Sigmoid colon (tissue), 7 donors: ENCODE data around the gene NUPR1. TPM values are rescaled to one million over a fixed set of nuclear protein-coding genes. Genes with fewer than 3 reads are reported as not detected.

Source experiments
- DNase-seq: peaks from one replicate; pipeline ENCODE4 v3.0.0-alpha.2; 2019
- H3K27ac ChIP-seq, 4 donors: fragments of 200-600 bp; sonication (generic); one replicate each; pipeline ENCODE4 v1.5.1; 2016 to 2019; ENCODE audit warnings: mild to moderate bottlenecking in 1 of 4
- H3K27me3 ChIP-seq, 3 donors: fragments of 200-600 bp; sonication (generic); one replicate each; pipeline ENCODE4 v1.5.1; 2019; ENCODE audit warnings: mild to moderate bottlenecking in 1 of 3
- H3K36me3 ChIP-seq, 4 donors: fragments of 200-600 bp; sonication (generic); one replicate each; pipeline ENCODE4 v1.5.1; 2016 to 2019
- H3K4me1 ChIP-seq, 4 donors: fragments of 200-600 bp; sonication (generic); one replicate each; pipeline ENCODE4 v1.5.1; 2017 to 2019
- H3K4me3 ChIP-seq, 4 donors: fragments of 200-600 bp; sonication (generic); one replicate each; pipeline ENCODE4 v1.5.1; 2017 to 2019; ENCODE audit warnings: mild to moderate bottlenecking in 2 of 4, moderate library complexity in 1 of 4
- H3K9me3 ChIP-seq, 4 donors: fragments of 200-600 bp in 3 of 4; sonication (generic) in 3 of 4; one replicate each; pipeline versions ENCODE4 v1.5.1 to v1.6.1; 2013 to 2019
- CTCF ChIP-seq, 4 experiments: fragments of 450-650 bp in 3 of 4; fragments of 200-600 bp in 1 of 4; IDR thresholded peaks; one replicate each; pipeline ENCODE4 v1.5.1; 2016 to 2019; ENCODE audit warnings: antibody characterized with exemption in 4 of 4, mild to moderate bottlenecking in 3 of 4, moderate library complexity in 2 of 4
- EP300 ChIP-seq, 4 donors: sonication (generic); formaldehyde crosslinking; IDR thresholded peaks; one replicate each; pipeline ENCODE4 v1.6.1; 2017; ENCODE audit warnings: antibody characterized with exemption in 4 of 4
- POLR2A ChIP-seq, 2 donors: fragments of 450-650 bp; IDR thresholded peaks; one replicate each; pipeline ENCODE4 v1.6.1; 2016; ENCODE audit warnings: antibody characterized with exemption in 2 of 2, mild to moderate bottlenecking in 2 of 2, moderate library complexity in 2 of 2
- POLR2AphosphoS5 ChIP-seq, 4 donors: sonication (generic); formaldehyde crosslinking; IDR thresholded peaks; one replicate each; pipeline ENCODE4 v1.6.1; 2017; ENCODE audit warnings: antibody characterized with exemption in 4 of 4
- WGBS, 2 donors: extraction: QIAGEN DNeasy Blood & Tissue Kit; methylation state at CpG; one replicate each; pipeline ENCODE4 v1.1.7; 2013; 5-methylcytosine and 5-hydroxymethylcytosine counted together
- intact Hi-C: fragments of 100-400 bp; cut with DNase I; formaldehyde crosslinking; loops from one replicate; pipeline ENCODE4 v1.15.1; 2023
- polyA plus RNA-seq, 3 donors: library from polyadenylated mRNA; stranded (reverse); fragments of 200-250 nt; gene quantifications; one replicate each; pipeline ENCODE4 v1.2.3, GENCODE V29; 2013
- total RNA-seq, 4 donors: library from RNA; depleted of rRNA; stranded (reverse); fragments of >200 nt; gene quantifications; one replicate each; pipeline ENCODE4 v1.1.0, GENCODE V29; 2016
- donor health status: healthy with polysubstance abuse.
- donor health status: Bipolar disorder and iron deficiency.
- donor health status: healthy.

The NUPR1 gene
- total and polyA plus RNA-seq, 7 donors: 48.6 to 318 (median 70.8) TPM

GRCh38 chr16:28511031-28511430 is 27.7 kb downstream of the NUPR1 start:
- no peak overlapping the region for H3K4me3 ChIP-seq
- H3K36me3 ChIP-seq: no peaks in the 10 kb centered on the region
- H3K27me3 ChIP-seq: peaks cover 0 to 13% (median 0%) of the 10 kb centered on the region in 3 donors
- 83 to 88% methylated on average over 3 of the region's 3 CpGs for WGBS, 2 donors
- TF ChIP-seq POLR2AphosphoS5 (IDR thresholded peaks at IDR 0.05) (no peak), CTCF (IDR thresholded peaks at IDR 0.05) (no peak), EP300 (IDR thresholded peaks at IDR 0.05) (no peak), POLR2A (IDR thresholded peaks at IDR 0.05) (no peak)
- DNase-seq: no peak
- intact Hi-C loops: no loop called here
- H3K9me3 ChIP-seq: no peaks in the 10 kb centered on the region
- no peak overlapping the region for H3K27ac ChIP-seq
- H3K4me1 ChIP-seq: no peaks in the 10 kb centered on the region

- intact Hi-C loops: no loop called here
- no peaks in the 10 kb centered on the region for H3K9me3 ChIP-seq
- H3K27me3 ChIP-seq: peaks cover 0 to 13% (median 0%) of the 10 kb centered on the region in 3 donors
- no peak for DNase-seq
- no peak for TF ChIP-seq POLR2AphosphoS5 (IDR thresholded peaks at IDR 0.05)
- H3K27ac ChIP-seq: no peak overlapping the region
- H3K4me3 ChIP-seq: no peak overlapping the region
- 82 to 84% methylated on average over 14 of the region's 14 CpGs for whole genome bisulfite sequencing, 2 donors
- H3K36me3 ChIP-seq: no peaks in the 10 kb centered on the region
- H3K4me1 ChIP-seq: no peaks in the 10 kb centered on the region
Measured at GRCh38 chr16:28505489-28506137, 33.2 kb downstream of the NUPR1 start.

- intact Hi-C loops: no loop called here
- no peaks in the 10 kb centered on the region for H3K4me1 ChIP-seq
- 37 to 66% methylated on average over 8 of the region's 8 CpGs for WGBS, 2 donors
- no peak for DNase-seq
- no peak overlapping the region for H3K27ac ChIP-seq
- no peak overlapping the region for H3K4me3 ChIP-seq
- TF ChIP-seq POLR2AphosphoS5 (IDR thresholded peaks at IDR 0.05): no peak
- no peak for TF ChIP-seq EP300 (IDR thresholded peaks at IDR 0.05)
- no peak for TF ChIP-seq CTCF (IDR thresholded peaks at IDR 0.05)
- TF ChIP-seq POLR2A (IDR thresholded peaks at IDR 0.05): no peak
- H3K9me3 ChIP-seq: no peaks in the 10 kb centered on the region
- no peaks in the 10 kb centered on the region for H3K36me3 ChIP-seq
- peaks cover 0 to 13% (median 0%) of the 10 kb centered on the region in 3 donors for H3K27me3 ChIP-seq
Measured at GRCh38 chr16:28504707-28505404, 33.9 kb downstream of the NUPR1 start.

- H3K9me3 ChIP-seq: no peaks in the 10 kb centered on the region
- 84 to 90% methylated on average over 15 of the region's 15 CpGs for WGBS, 2 donors
- no peak for TF ChIP-seq CTCF (IDR thresholded peaks at IDR 0.05)
- no peak for TF ChIP-seq POLR2A (IDR thresholded peaks at IDR 0.05)
- TF ChIP-seq EP300 (IDR thresholded peaks at IDR 0.05): no peak
- no peak for TF ChIP-seq POLR2AphosphoS5 (IDR thresholded peaks at IDR 0.05)
Measured at GRCh38 chr16:28503470-28504259, 35.1 kb downstream of the NUPR1 start.

GRCh38 chr16:28502290-28502689 is 36.5 kb downstream of the NUPR1 start:
- Histone ChIP-seq H3K4me1 (no peaks in the 10 kb centered on the region), H3K4me3 (no peak overlapping the region), H3K27ac (no peak overlapping the region), H3K27me3 (peaks cover 0 to 6% (median 0%) of the 10 kb centered on the region in 3 donors), H3K36me3 (no peaks in the 10 kb centered on the region), H3K9me3 (no peaks in the 10 kb centered on the region)
- 86 to 92% methylated on average over 2 of the region's 2 CpGs for WGBS, 2 donors
- no peak for DNase-seq
- intact Hi-C loops: no loop called here
- TF ChIP-seq POLR2AphosphoS5 (IDR thresholded peaks at IDR 0.05) (no peak), POLR2A (IDR thresholded peaks at IDR 0.05) (no peak), EP300 (IDR thresholded peaks at IDR 0.05) (no peak), CTCF (IDR thresholded peaks at IDR 0.05) (no peak)

More at GRCh38 chr16:28503470-28504259, 35.1 kb downstream of the NUPR1 start:
- Histone ChIP-seq H3K4me1 (no peaks in the 10 kb centered on the region), H3K36me3 (no peaks in the 10 kb centered on the region), H3K27me3 (peaks cover 0 to 13% (median 0%) of the 10 kb centered on the region in 3 donors), H3K27ac (no peak overlapping the region), H3K4me3 (no peak overlapping the region)
- no peak for DNase-seq
- intact Hi-C loops: no loop called here
